HL-60 (cell line): ENCODE results near the gene DDX25.

Experiments used
- POLR2AphosphoS5 ChIP-seq: IDR thresholded peaks from 2 replicates; pipeline ENCODE4 v1.6.1; 2012; ENCODE audit warnings: low read depth
- REST ChIP-seq: IDR thresholded peaks from 2 replicates; pipeline ENCODE4 v1.6.1; 2012; ENCODE audit warnings: low read depth; ENCODE audit not compliant: insufficient replicate concordance
- TF ChIP-seq, protein P1 (sequence below): IDR thresholded peaks from one replicate; pipeline ENCODE4 v1.5.1; 2011; ENCODE audit warnings: low read length, control low read depth, inconsistent platforms; ENCODE audit not compliant: insufficient read depth

DNA sequence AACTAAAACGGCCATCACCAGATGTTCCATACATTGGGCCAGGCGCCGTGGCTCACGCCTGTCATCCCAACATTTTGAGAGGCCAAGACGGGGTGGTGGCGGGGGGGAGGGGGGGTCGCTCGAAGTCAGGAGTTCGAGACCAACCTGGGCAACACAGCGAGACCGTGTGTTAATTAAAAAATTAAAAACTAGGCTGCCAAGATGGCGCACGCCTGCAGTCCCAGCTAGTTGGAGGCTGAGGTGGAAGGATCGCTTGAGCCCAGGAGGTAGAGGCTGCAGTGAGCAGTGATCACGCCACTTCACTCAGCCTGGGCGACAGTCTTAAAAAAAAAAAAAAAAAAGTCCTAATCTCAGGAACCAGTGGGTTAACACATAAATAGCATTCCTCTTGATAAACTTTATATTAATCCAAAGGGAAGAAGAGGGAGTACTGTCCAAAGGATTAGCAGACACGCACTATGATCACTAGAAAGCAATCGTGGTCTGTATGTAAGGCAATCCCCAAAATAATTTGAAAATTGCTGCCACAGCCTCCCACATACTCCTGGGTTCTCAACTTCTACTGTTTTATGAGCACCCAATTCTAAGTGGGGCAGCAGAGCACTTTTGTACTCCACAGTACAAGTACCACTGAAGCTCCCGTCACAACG lies 1.9 kb upstream of the DDX25 start:
- TF ChIP-seq, protein P1, sequence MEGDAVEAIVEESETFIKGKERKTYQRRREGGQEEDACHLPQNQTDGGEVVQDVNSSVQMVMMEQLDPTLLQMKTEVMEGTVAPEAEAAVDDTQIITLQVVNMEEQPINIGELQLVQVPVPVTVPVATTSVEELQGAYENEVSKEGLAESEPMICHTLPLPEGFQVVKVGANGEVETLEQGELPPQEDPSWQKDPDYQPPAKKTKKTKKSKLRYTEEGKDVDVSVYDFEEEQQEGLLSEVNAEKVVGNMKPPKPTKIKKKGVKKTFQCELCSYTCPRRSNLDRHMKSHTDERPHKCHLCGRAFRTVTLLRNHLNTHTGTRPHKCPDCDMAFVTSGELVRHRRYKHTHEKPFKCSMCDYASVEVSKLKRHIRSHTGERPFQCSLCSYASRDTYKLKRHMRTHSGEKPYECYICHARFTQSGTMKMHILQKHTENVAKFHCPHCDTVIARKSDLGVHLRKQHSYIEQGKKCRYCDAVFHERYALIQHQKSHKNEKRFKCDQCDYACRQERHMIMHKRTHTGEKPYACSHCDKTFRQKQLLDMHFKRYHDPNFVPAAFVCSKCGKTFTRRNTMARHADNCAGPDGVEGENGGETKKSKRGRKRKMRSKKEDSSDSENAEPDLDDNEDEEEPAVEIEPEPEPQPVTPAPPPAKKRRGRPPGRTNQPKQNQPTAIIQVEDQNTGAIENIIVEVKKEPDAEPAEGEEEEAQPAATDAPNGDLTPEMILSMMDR, result no peak
- TF ChIP-seq POLR2AphosphoS5, result no peak
- no peak for TF ChIP-seq REST
